ENCODE data around the gene TMTC4.
A peak's percentile ranks its signal among the peaks of the same experiment; 100 is the strongest.

Gene TMTC4

GRCh38 chr13:100664171-100664900 is 10.3 kb downstream of the TMTC4 start:
- no peak overlapping the region for H3K4me3 Mint-ChIP-seq
- peaks cover 85% of the 10 kb centered on the region for H3K36me3 Mint-ChIP-seq (ENCODE audit: low read depth)
- H3K27me3 Mint-ChIP-seq (ENCODE audit: low read depth) = peaks cover 4% of the 10 kb centered on the region
- H3K27ac Mint-ChIP-seq = no peak overlapping the region
- TF ChIP-seq CTCF (IDR thresholded peaks at IDR 0.05; ENCODE audit: unreplicated experiment in 3 of 3) = no peak
- peaks cover 16% of the 10 kb centered on the region for H3K4me1 Mint-ChIP-seq
- no peaks in the 10 kb centered on the region for H3K9me3 Mint-ChIP-seq

- TF ChIP-seq CTCF (IDR thresholded peaks at IDR 0.05; ENCODE audit: unreplicated experiment in 3 of 3) = no peak
- Mint-ChIP-seq H3K4me3 (no peak overlapping the region), H3K9me3 (no peaks in the 10 kb centered on the region)
Observed at GRCh38 chr13:100662468-100663211, 12.0 kb downstream of the TMTC4 start.

GRCh38 chr13:100660761-100661160 is 13.8 kb downstream of the TMTC4 start:
- TF ChIP-seq CTCF (IDR thresholded peaks at IDR 0.05; ENCODE audit: unreplicated experiment in 3 of 3) = no peak
- H3K36me3 Mint-ChIP-seq (ENCODE audit: low read depth) = peaks cover 78% of the 10 kb centered on the region
- H3K27me3 Mint-ChIP-seq (ENCODE audit: low read depth) = no peaks in the 10 kb centered on the region
- H3K4me3 Mint-ChIP-seq = no peak overlapping the region
- H3K9me3 Mint-ChIP-seq = no peaks in the 10 kb centered on the region
- H3K27ac Mint-ChIP-seq = no peak overlapping the region
- H3K4me1 Mint-ChIP-seq = peaks cover under 1% of the 10 kb centered on the region

More at GRCh38 chr13:100662468-100663211, 12.0 kb downstream of the TMTC4 start:
- peaks cover 12% of the 10 kb centered on the region for H3K4me1 Mint-ChIP-seq
- H3K27me3 Mint-ChIP-seq (ENCODE audit: low read depth) = no peaks in the 10 kb centered on the region
- H3K36me3 Mint-ChIP-seq (ENCODE audit: low read depth) = peaks cover 81% of the 10 kb centered on the region
- peak overlapping the region in 1 of 3 experiments; percentile 70 for H3K27ac Mint-ChIP-seq

- H3K4me1 Mint-ChIP-seq = no peaks in the 10 kb centered on the region
- no peak overlapping the region for H3K27ac Mint-ChIP-seq
- H3K9me3 Mint-ChIP-seq = no peaks in the 10 kb centered on the region
- no peaks in the 10 kb centered on the region for H3K27me3 Mint-ChIP-seq (ENCODE audit: low read depth)
- no peak overlapping the region for H3K4me3 Mint-ChIP-seq
- no peak for TF ChIP-seq CTCF (IDR thresholded peaks at IDR 0.05; ENCODE audit: unreplicated experiment in 3 of 3)
- peaks cover 77% of the 10 kb centered on the region for H3K36me3 Mint-ChIP-seq (ENCODE audit: low read depth)
Observed at GRCh38 chr13:100659578-100659977, 15.0 kb downstream of the TMTC4 start.

- no peak for TF ChIP-seq CTCF (IDR thresholded peaks at IDR 0.05; ENCODE audit: unreplicated experiment in 3 of 3)
- Mint-ChIP-seq H3K27ac (no peak overlapping the region), H3K27me3 (ENCODE audit: low read depth) (no peaks in the 10 kb centered on the region), H3K36me3 (ENCODE audit: low read depth) (peaks cover 74% of the 10 kb centered on the region), H3K9me3 (no peaks in the 10 kb centered on the region), H3K4me1 (no peaks in the 10 kb centered on the region), H3K4me3 (no peak overlapping the region)
Observed at GRCh38 chr13:100658363-100658762, 16.2 kb downstream of the TMTC4 start.

All from nephron (organoid).